SK-N-SH treated with all-trans-retinoic acid at 6 μM for 48 hours (cell line): ENCODE measurements around the gene LINGO1.

Experiments
- ATAC-seq: fragments of 200-7000 bp; cut with Tn5 transposase; 3 replicates; pipeline ENCODE4 v1.9.1; 2020; ENCODE audit warnings: mild to moderate bottlenecking, moderate library complexity
- CREB5 ChIP-seq: fragments of 250-450 bp; sonication (Bioruptor Pico); IDR thresholded peaks from 2 replicates; pipeline ENCODE4 v1.5.1; 2020; ENCODE audit warnings: low read depth, mild to moderate bottlenecking, moderate library complexity
- CSDC2 ChIP-seq: fragments of 250-450 bp; sonication (Bioruptor Pico); IDR thresholded peaks from 2 replicates; pipeline ENCODE4 v1.5.0; 2020; ENCODE audit warnings: mild to moderate bottlenecking, moderate library complexity
- GLIS3 ChIP-seq: fragments of 250-450 bp; sonication (Bioruptor Pico); IDR thresholded peaks from 2 replicates; pipeline ENCODE4 v1.5.0; 2020; ENCODE audit warnings: mild to moderate bottlenecking, moderate library complexity
- ISL1 ChIP-seq: fragments of 250-450 bp; sonication (Bioruptor Pico); IDR thresholded peaks from 2 replicates; pipeline ENCODE4 v2.1.2; 2022; ENCODE audit warnings: mild to moderate bottlenecking, moderate library complexity
- OSR1 ChIP-seq: fragments of 250-450 bp; sonication (Bioruptor Pico); IDR thresholded peaks from 2 replicates; pipeline ENCODE4 v1.8.0; 2022; ENCODE audit warnings: moderate library complexity, mild to moderate bottlenecking, inconsistent platforms
- PATZ1 ChIP-seq: fragments of 250-450 bp; sonication (Bioruptor Pico); IDR thresholded peaks from 2 replicates; pipeline ENCODE4 v1.8.0; 2020; ENCODE audit warnings: mild to moderate bottlenecking, moderate library complexity, borderline replicate concordance
- PPARA ChIP-seq: fragments of 250-450 bp; sonication (Bioruptor Pico); IDR thresholded peaks from 2 replicates; pipeline ENCODE4 v1.5.0; 2020; ENCODE audit warnings: mild to moderate bottlenecking, borderline replicate concordance
- RARB ChIP-seq: fragments of 250-450 bp; sonication (Bioruptor Pico); IDR thresholded peaks from 2 replicates; pipeline ENCODE4 v1.8.0; 2021; ENCODE audit warnings: mild to moderate bottlenecking, moderate library complexity
- SNAI2 ChIP-seq: fragments of 250-450 bp; sonication (Bioruptor Pico); IDR thresholded peaks from 2 replicates; pipeline ENCODE4 v1.5.0; 2020; ENCODE audit warnings: mild to moderate bottlenecking, moderate library complexity
- TCF4 ChIP-seq: fragments of 250-450 bp; sonication (Bioruptor Pico); IDR thresholded peaks from 2 replicates; pipeline ENCODE4 v1.8.0; 2021; ENCODE audit warnings: mild to moderate bottlenecking, moderate library complexity, borderline replicate concordance
- TSHZ2 ChIP-seq: fragments of 250-450 bp; sonication (Bioruptor Pico); IDR thresholded peaks from 2 replicates; pipeline ENCODE4 v1.5.0; 2020; ENCODE audit warnings: mild to moderate bottlenecking, moderate library complexity
- ZC3H10 ChIP-seq: fragments of 250-450 bp; sonication (Bioruptor Pico); IDR thresholded peaks from 2 replicates; pipeline ENCODE4 v1.5.1; 2021; ENCODE audit warnings: mild to moderate bottlenecking, moderate library complexity
- ZFP30 ChIP-seq: fragments of 450-650 bp; formaldehyde crosslinking; IDR thresholded peaks from 2 replicates; pipeline ENCODE4 v1.5.0; 2022; ENCODE audit warnings: mild to moderate bottlenecking, moderate library complexity
- ZNF565 ChIP-seq: fragments of 450-650 bp; formaldehyde crosslinking; conservative IDR thresholded peaks from 2 replicates; pipeline ENCODE4 v1.5.0; 2020; ENCODE audit warnings: low read depth, mild to moderate bottlenecking, moderate library complexity
- ZNF70 ChIP-seq: fragments of 450-650 bp; formaldehyde crosslinking; IDR thresholded peaks from 2 replicates; pipeline ENCODE4 v1.5.0; 2020; ENCODE audit warnings: mild to moderate bottlenecking, moderate library complexity
- ZNF8 ChIP-seq: fragments of 450-650 bp; formaldehyde crosslinking; IDR thresholded peaks from 2 replicates; pipeline ENCODE4 v1.5.0; 2020; ENCODE audit warnings: mild to moderate bottlenecking, moderate library complexity
- TF ChIP-seq, protein P1 (sequence below): fragments of 250-450 bp; sonication (Bioruptor Pico); IDR thresholded peaks from 2 replicates; pipeline ENCODE4 v1.8.0; 2021; ENCODE audit warnings: low read depth, mild to moderate bottlenecking, moderate library complexity, borderline replicate concordance
- TF ChIP-seq, protein P2 (sequence below): fragments of 250-450 bp; sonication (Bioruptor Pico); IDR thresholded peaks from 2 replicates; pipeline ENCODE4 v1.5.1; 2021; ENCODE audit warnings: mild to moderate bottlenecking, moderate library complexity

Gene LINGO1

DNA sequence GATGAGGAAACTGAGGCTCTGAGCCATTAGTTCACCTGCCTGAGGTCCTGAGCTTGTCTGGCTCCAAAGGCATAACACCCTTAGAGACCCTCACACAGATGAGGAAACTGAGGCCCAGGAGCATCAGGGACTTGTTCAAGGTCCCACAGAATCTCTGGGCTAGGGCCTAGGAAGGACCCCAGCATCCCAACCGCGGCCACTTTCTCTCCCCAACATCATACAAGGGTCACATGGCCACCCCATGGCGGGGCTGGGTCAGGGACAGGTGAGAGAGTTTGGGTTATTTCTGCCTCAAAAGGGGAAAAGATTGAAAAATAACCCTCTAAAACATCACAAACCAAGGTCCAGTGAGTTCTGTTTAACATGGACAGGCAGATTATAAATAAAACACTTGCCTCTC is 6.7 kb downstream of the LINGO1 start (continued):
- TF ChIP-seq, protein P1, sequence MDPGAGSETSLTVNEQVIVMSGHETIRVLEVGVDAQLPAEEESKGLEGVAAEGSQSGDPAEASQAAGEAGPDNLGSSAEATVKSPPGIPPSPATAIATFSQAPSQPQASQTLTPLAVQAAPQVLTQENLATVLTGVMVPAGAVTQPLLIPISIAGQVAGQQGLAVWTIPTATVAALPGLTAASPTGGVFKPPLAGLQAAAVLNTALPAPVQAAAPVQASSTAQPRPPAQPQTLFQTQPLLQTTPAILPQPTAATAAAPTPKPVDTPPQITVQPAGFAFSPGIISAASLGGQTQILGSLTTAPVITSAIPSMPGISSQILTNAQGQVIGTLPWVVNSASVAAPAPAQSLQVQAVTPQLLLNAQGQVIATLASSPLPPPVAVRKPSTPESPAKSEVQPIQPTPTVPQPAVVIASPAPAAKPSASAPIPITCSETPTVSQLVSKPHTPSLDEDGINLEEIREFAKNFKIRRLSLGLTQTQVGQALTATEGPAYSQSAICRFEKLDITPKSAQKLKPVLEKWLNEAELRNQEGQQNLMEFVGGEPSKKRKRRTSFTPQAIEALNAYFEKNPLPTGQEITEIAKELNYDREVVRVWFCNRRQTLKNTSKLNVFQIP (CRISPR knock-in tag): no peak
- TF ChIP-seq PPARA (CRISPR knock-in tag): no peak
- no peak for TF ChIP-seq CREB5 (CRISPR knock-in tag)
- TF ChIP-seq, protein P2, sequence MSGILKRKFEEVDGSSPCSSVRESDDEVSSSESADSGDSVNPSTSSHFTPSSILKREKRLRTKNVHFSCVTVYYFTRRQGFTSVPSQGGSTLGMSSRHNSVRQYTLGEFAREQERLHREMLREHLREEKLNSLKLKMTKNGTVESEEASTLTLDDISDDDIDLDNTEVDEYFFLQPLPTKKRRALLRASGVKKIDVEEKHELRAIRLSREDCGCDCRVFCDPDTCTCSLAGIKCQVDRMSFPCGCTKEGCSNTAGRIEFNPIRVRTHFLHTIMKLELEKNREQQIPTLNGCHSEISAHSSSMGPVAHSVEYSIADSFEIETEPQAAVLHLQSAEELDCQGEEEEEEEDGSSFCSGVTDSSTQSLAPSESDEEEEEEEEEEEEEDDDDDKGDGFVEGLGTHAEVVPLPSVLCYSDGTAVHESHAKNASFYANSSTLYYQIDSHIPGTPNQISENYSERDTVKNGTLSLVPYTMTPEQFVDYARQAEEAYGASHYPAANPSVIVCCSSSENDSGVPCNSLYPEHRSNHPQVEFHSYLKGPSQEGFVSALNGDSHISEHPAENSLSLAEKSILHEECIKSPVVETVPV (CRISPR knock-in tag): no peak

DNA sequence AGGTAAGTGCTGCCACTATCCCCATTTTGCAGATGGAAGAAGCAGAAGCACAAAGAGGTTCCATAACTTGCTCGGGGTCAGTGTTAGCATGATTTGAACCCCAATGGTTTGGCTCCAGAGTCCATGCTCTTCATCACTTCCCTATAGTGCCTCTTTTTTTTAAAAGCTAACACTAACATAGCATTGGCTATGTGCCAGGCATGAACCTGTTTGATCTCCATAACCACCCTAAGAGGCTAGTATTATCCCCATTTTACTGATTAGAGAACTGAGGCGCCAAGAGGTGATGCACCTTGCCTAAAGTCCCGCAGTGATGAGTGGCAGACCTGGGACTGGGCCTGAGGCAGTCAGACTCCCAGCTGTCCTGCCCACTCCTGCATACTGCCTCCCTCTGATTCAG is 7.3 kb downstream of the LINGO1 start:
- TF ChIP-seq ISL1 (CRISPR knock-in tag): no peak
- TF ChIP-seq ZNF565 (CRISPR knock-in tag): no peak
- no peak for TF ChIP-seq PATZ1 (CRISPR knock-in tag)
- no peak for TF ChIP-seq GLIS3 (CRISPR knock-in tag)
- TF ChIP-seq ZC3H10 (CRISPR knock-in tag): no peak
- no peak for TF ChIP-seq ZFP30
- no peak for TF ChIP-seq CSDC2 (CRISPR knock-in tag)
- no peak for TF ChIP-seq TSHZ2
- TF ChIP-seq TCF4 (CRISPR knock-in tag): no peak
- no peak for TF ChIP-seq RARB (CRISPR knock-in tag)
- TF ChIP-seq SNAI2: no peak
- no peak for TF ChIP-seq ZNF70 (CRISPR knock-in tag)
- no peak for TF ChIP-seq PPARA (CRISPR knock-in tag)
- TF ChIP-seq, protein P1 (CRISPR knock-in tag): no peak
- no peak for TF ChIP-seq ZNF8 (CRISPR knock-in tag)
- TF ChIP-seq, protein P2 (CRISPR knock-in tag): no peak
- TF ChIP-seq OSR1 (CRISPR knock-in tag): no peak
- ATAC-seq: no peak
